HG03469 (cell line): ENCODE measurements around the gene BSPRY.
"Not testable (repeated sequence)": the region's sequence is repeated elsewhere in the genome, so short reads cannot be mapped to it uniquely, and the experiment has no call there.

Experiments used
- ATAC-seq: cut with Tn5 transposase; IDR thresholded peaks from one replicate; pipeline ENCODE4 v1.9.1; 2021; ENCODE audit warnings: mild to moderate bottlenecking, moderate library complexity, moderate number of reproducible peaks; ENCODE audit not compliant: unreplicated experiment

BSPRY gene

GRCh38 chr9:113369855-113370140 lies 20.5 kb downstream of the BSPRY start:
- no peak for ATAC-seq

- ATAC-seq: no peak
Measured at GRCh38 chr9:113370806-113371325, 21.5 kb downstream of the BSPRY start.

GRCh38 chr9:113372059-113372458 lies 22.7 kb downstream of the BSPRY start:
- ATAC-seq: no peak

- ATAC-seq: no peak
Measured at GRCh38 chr9:113373256-113373655, 23.9 kb downstream of the BSPRY start.

GRCh38 chr9:113373676-113374392 lies 24.5 kb downstream of the BSPRY start:
- ATAC-seq: no peak

- no peak for ATAC-seq
Measured at GRCh38 chr9:113375057-113376023, 26.0 kb downstream of the BSPRY start.

- ATAC-seq: peak; percentile 61
Measured at GRCh38 chr9:113376634-113377567, 27.6 kb downstream of the BSPRY start, which contains the start of gene HDHD3. HDHD3 (minus strand) TSS chr9:113376986; CDS start chr9:113374354, 2,632 bp downstream.

- not testable (repeated sequence) for ATAC-seq
Measured at GRCh38 chr9:113379094-113379828, 29.9 kb downstream of the BSPRY start.

- not testable (repeated sequence) for ATAC-seq
Measured at GRCh38 chr9:113379829-113380210, 30.5 kb downstream of the BSPRY start.

- peak; percentile 55 for ATAC-seq
Measured at GRCh38 chr9:113380869-113381378, 31.6 kb downstream of the BSPRY start.

- ATAC-seq: not testable (repeated sequence)
Measured at GRCh38 chr9:113381441-113381840, 32.1 kb downstream of the BSPRY start.

- ATAC-seq: no peak
Measured at GRCh38 chr9:113381909-113382411, 32.6 kb downstream of the BSPRY start.

- ATAC-seq: no peak
Measured at GRCh38 chr9:113386571-113387393, 37.4 kb downstream of the BSPRY start.

- ATAC-seq: no peak
Measured at GRCh38 chr9:113387560-113388230, 38.4 kb downstream of the BSPRY start.

- ATAC-seq: no peak
Measured at GRCh38 chr9:113388833-113389232, 39.5 kb downstream of the BSPRY start.

GRCh38 chr9:113389451-113389850 lies 40.1 kb downstream of the BSPRY start:
- no peak for ATAC-seq

GRCh38 chr9:113390192-113390960 lies 41.0 kb downstream of the BSPRY start:
- ATAC-seq: no peak
